ENCODE results near the gene MAP9. TPM values are rescaled to one million over a fixed set of nuclear protein-coding genes. Genes with fewer than 3 reads are reported as not detected.

MAP9 gene
- total and polyA plus RNA-seq, 3 experiments from 2014 or later = 7.7 to 12.0 (median 10.9) TPM

GRCh38 chr4:155388162-155388561, 11.4 kb upstream of the MAP9 start:
- H3K4me3 Mint-ChIP-seq = no peak overlapping the region
- H3K9me3 Mint-ChIP-seq = no peaks in the 10 kb centered on the region
- Histone ChIP-seq H3K27ac (ENCODE audit: low read depth, low read length) (no peak overlapping the region), H3K4me1 (ENCODE audit: insufficient read depth, low read length) (no peaks in the 10 kb centered on the region), H3K27me3 (ENCODE audit: insufficient read depth, low read length, poor library complexity, severe bottlenecking) (no peaks in the 10 kb centered on the region), H3K36me3 (ENCODE audit: insufficient read depth, low read length) (no peaks in the 10 kb centered on the region), H3K9me3 (ENCODE audit: low read length) (no peaks in the 10 kb centered on the region), H3K4me3 (ENCODE audit: low read length) (no peak overlapping the region)
- peaks cover 11 to 24% of the 10 kb centered on the region in 2 donors for H3K27me3 Mint-ChIP-seq
- no peak overlapping the region for H3K27ac Mint-ChIP-seq
- POLR2A ChIA-PET = no interaction called here
- H3K36me3 Mint-ChIP-seq = no peaks in the 10 kb centered on the region
- CTCF ChIA-PET = no interaction called here
- H3K4me1 Mint-ChIP-seq = no peaks in the 10 kb centered on the region
- no peak for DNase-seq

- Mint-ChIP-seq H3K4me1 (no peaks in the 10 kb centered on the region), H3K36me3 (no peaks in the 10 kb centered on the region), H3K9me3 (no peaks in the 10 kb centered on the region), H3K27ac (peak overlapping the region in 2 of 8 donors; percentile 37 to 69), H3K4me3 (no peak overlapping the region), H3K27me3 (peaks cover 6 to 19% of the 10 kb centered on the region in 2 donors)
- H3K4me3 ChIP-seq (ENCODE audit: low read length) = no peak overlapping the region
- no peaks in the 10 kb centered on the region for H3K36me3 ChIP-seq (ENCODE audit: insufficient read depth, low read length)
- ChIA-PET POLR2A (no interaction called here), CTCF (no interaction called here)
- no peaks in the 10 kb centered on the region for H3K9me3 ChIP-seq (ENCODE audit: low read length)
- H3K27ac ChIP-seq (ENCODE audit: low read depth, low read length) = no peak overlapping the region
- no peak for DNase-seq
- no peaks in the 10 kb centered on the region for H3K4me1 ChIP-seq (ENCODE audit: insufficient read depth, low read length)
- no peaks in the 10 kb centered on the region for H3K27me3 ChIP-seq (ENCODE audit: insufficient read depth, low read length, poor library complexity, severe bottlenecking)
Measured at GRCh38 chr4:155383541-155383940, 6.8 kb upstream of the MAP9 start.

GRCh38 chr4:155377276-155377675, 511 bp upstream of the MAP9 start:
- H3K27ac ChIP-seq (ENCODE audit: low read depth, low read length) = peak overlapping the region; percentile 91
- no peaks in the 10 kb centered on the region for H3K27me3 ChIP-seq (ENCODE audit: insufficient read depth, low read length, poor library complexity, severe bottlenecking)
- H3K4me3 Mint-ChIP-seq = peak overlapping the region; percentile 91 to 96 (median 92)
- peaks cover 0 to 13% (median 2%) of the 10 kb centered on the region in 3 donors for H3K36me3 Mint-ChIP-seq
- ChIA-PET POLR2A (interaction anchor here (2.0 kb wide), 1 partner anchor 576 kb away, joined by 7 read pairs; the partner anchor contains the start of gene CTSO), CTCF (no interaction called here)
- H3K9me3 ChIP-seq (ENCODE audit: low read length) = no peaks in the 10 kb centered on the region
- no peaks in the 10 kb centered on the region for H3K27me3 Mint-ChIP-seq
- H3K36me3 ChIP-seq (ENCODE audit: insufficient read depth, low read length) = no peaks in the 10 kb centered on the region
- peak overlapping the region; percentile 77 for H3K4me3 ChIP-seq (ENCODE audit: low read length)
- no peak for DNase-seq
- H3K4me1 Mint-ChIP-seq = peaks cover 12 to 21% (median 19%) of the 10 kb centered on the region in 3 donors
- H3K4me1 ChIP-seq (ENCODE audit: insufficient read depth, low read length) = peaks cover 8% of the 10 kb centered on the region
- H3K27ac Mint-ChIP-seq = peak overlapping the region; percentile 96 to 100 (median 97)
- H3K9me3 Mint-ChIP-seq = no peaks in the 10 kb centered on the region

- no peaks in the 10 kb centered on the region for H3K27me3 Mint-ChIP-seq
- DNase-seq = peak in 2 of 5 donors; percentile 29 to 30
- Histone ChIP-seq H3K36me3 (ENCODE audit: insufficient read depth, low read length) (no peaks in the 10 kb centered on the region), H3K4me1 (ENCODE audit: insufficient read depth, low read length) (peaks cover 8% of the 10 kb centered on the region), H3K27me3 (ENCODE audit: insufficient read depth, low read length, poor library complexity, severe bottlenecking) (no peaks in the 10 kb centered on the region), H3K27ac (ENCODE audit: low read depth, low read length) (no peak overlapping the region), H3K4me3 (ENCODE audit: low read length) (no peak overlapping the region), H3K9me3 (ENCODE audit: low read length) (no peaks in the 10 kb centered on the region)
- H3K4me3 Mint-ChIP-seq = peak overlapping the region in 1 of 7 donors; percentile 16
- H3K4me1 Mint-ChIP-seq = peaks cover 8 to 14% (median 13%) of the 10 kb centered on the region in 3 donors
- H3K9me3 Mint-ChIP-seq = no peaks in the 10 kb centered on the region
- ChIA-PET POLR2A (no interaction called here), CTCF (no interaction called here)
- H3K27ac Mint-ChIP-seq = peak overlapping the region in 1 of 8 donors; percentile 2
- H3K36me3 Mint-ChIP-seq = peaks cover 0 to 33% (median 6%) of the 10 kb centered on the region in 3 donors
Measured at GRCh38 chr4:155371432-155372043, 5.2 kb downstream of the MAP9 start.

GRCh38 chr4:155367608-155368007, 9.2 kb downstream of the MAP9 start:
- Histone ChIP-seq H3K27ac (ENCODE audit: low read depth, low read length) (no peak overlapping the region), H3K4me3 (ENCODE audit: low read length) (no peak overlapping the region), H3K36me3 (ENCODE audit: insufficient read depth, low read length) (no peaks in the 10 kb centered on the region), H3K27me3 (ENCODE audit: insufficient read depth, low read length, poor library complexity, severe bottlenecking) (no peaks in the 10 kb centered on the region), H3K4me1 (ENCODE audit: insufficient read depth, low read length) (no peaks in the 10 kb centered on the region), H3K9me3 (ENCODE audit: low read length) (no peaks in the 10 kb centered on the region)
- peaks cover 6 to 37% (median 9%) of the 10 kb centered on the region in 3 donors for H3K36me3 Mint-ChIP-seq
- DNase-seq = no peak
- no peak overlapping the region for H3K4me3 Mint-ChIP-seq
- CTCF ChIA-PET = no interaction called here
- H3K4me1 Mint-ChIP-seq = peaks cover 0 to 1% (median 0%) of the 10 kb centered on the region in 3 donors
- POLR2A ChIA-PET = no interaction called here
- H3K9me3 Mint-ChIP-seq = no peaks in the 10 kb centered on the region
- no peaks in the 10 kb centered on the region for H3K27me3 Mint-ChIP-seq
- H3K27ac Mint-ChIP-seq = no peak overlapping the region

GRCh38 chr4:155353923-155354540, 22.7 kb downstream of the MAP9 start:
- no peak overlapping the region for H3K4me3 ChIP-seq (ENCODE audit: low read length)
- Mint-ChIP-seq H3K4me1 (peaks cover 0 to 4% (median 0%) of the 10 kb centered on the region in 3 donors), H3K9me3 (no peaks in the 10 kb centered on the region), H3K27ac (peak overlapping the region in 1 of 8 donors; percentile 17), H3K4me3 (peak overlapping the region in 1 of 7 donors; percentile 42), H3K36me3 (peaks cover 13 to 60% (median 18%) of the 10 kb centered on the region in 3 donors), H3K27me3 (peaks cover 0 to 2% of the 10 kb centered on the region in 2 donors)
- POLR2A ChIA-PET = no interaction called here
- peak in 2 of 5 donors; percentile 3 to 13 for DNase-seq
- CTCF ChIA-PET = interaction anchor here (2.2 kb wide), 1 partner anchor 804 kb away, joined by 4 read pairs; the partner anchor contains the start of gene PLRG1
- no peaks in the 10 kb centered on the region for H3K36me3 ChIP-seq (ENCODE audit: insufficient read depth, low read length)
- H3K27ac ChIP-seq (ENCODE audit: low read depth, low read length) = no peak overlapping the region
- H3K9me3 ChIP-seq (ENCODE audit: low read length) = no peaks in the 10 kb centered on the region
- H3K4me1 ChIP-seq (ENCODE audit: insufficient read depth, low read length) = no peaks in the 10 kb centered on the region
- no peaks in the 10 kb centered on the region for H3K27me3 ChIP-seq (ENCODE audit: insufficient read depth, low read length, poor library complexity, severe bottlenecking)

GRCh38 chr4:155342142-155342541, 34.6 kb downstream of the MAP9 start:
- H3K27me3 ChIP-seq (ENCODE audit: insufficient read depth, low read length, poor library complexity, severe bottlenecking) = no peaks in the 10 kb centered on the region
- H3K4me1 Mint-ChIP-seq = no peaks in the 10 kb centered on the region
- no peaks in the 10 kb centered on the region for H3K9me3 Mint-ChIP-seq
- peaks cover 0 to 21% (median 2%) of the 10 kb centered on the region in 3 donors for H3K36me3 Mint-ChIP-seq
- H3K4me1 ChIP-seq (ENCODE audit: insufficient read depth, low read length) = no peaks in the 10 kb centered on the region
- H3K27ac ChIP-seq (ENCODE audit: low read depth, low read length) = no peak overlapping the region
- H3K4me3 Mint-ChIP-seq = no peak overlapping the region
- H3K36me3 ChIP-seq (ENCODE audit: insufficient read depth, low read length) = no peaks in the 10 kb centered on the region
- peaks cover 3 to 5% of the 10 kb centered on the region in 2 donors for H3K27me3 Mint-ChIP-seq
- CTCF ChIA-PET = no interaction called here
- H3K9me3 ChIP-seq (ENCODE audit: low read length) = no peaks in the 10 kb centered on the region
- DNase-seq = no peak
- no peak overlapping the region for H3K4me3 ChIP-seq (ENCODE audit: low read length)
- no peak overlapping the region for H3K27ac Mint-ChIP-seq
- POLR2A ChIA-PET = no interaction called here

- peaks cover 6 to 11% of the 10 kb centered on the region in 2 donors for H3K27me3 Mint-ChIP-seq
- peaks cover 0 to 4% (median 2%) of the 10 kb centered on the region in 3 donors for H3K36me3 Mint-ChIP-seq
- Histone ChIP-seq H3K4me1 (ENCODE audit: insufficient read depth, low read length) (no peaks in the 10 kb centered on the region), H3K27ac (ENCODE audit: low read depth, low read length) (no peak overlapping the region), H3K27me3 (ENCODE audit: insufficient read depth, low read length, poor library complexity, severe bottlenecking) (no peaks in the 10 kb centered on the region), H3K36me3 (ENCODE audit: insufficient read depth, low read length) (no peaks in the 10 kb centered on the region), H3K4me3 (ENCODE audit: low read length) (no peak overlapping the region), H3K9me3 (ENCODE audit: low read length) (no peaks in the 10 kb centered on the region)
- H3K9me3 Mint-ChIP-seq = no peaks in the 10 kb centered on the region
- CTCF ChIA-PET = no interaction called here
- no peak overlapping the region for H3K27ac Mint-ChIP-seq
- POLR2A ChIA-PET = no interaction called here
- no peak for DNase-seq
- H3K4me3 Mint-ChIP-seq = no peak overlapping the region
- no peaks in the 10 kb centered on the region for H3K4me1 Mint-ChIP-seq
Measured at GRCh38 chr4:155339999-155340398, 36.8 kb downstream of the MAP9 start.

Data from CD8-positive, alpha-beta memory T cell (primary cell).